ENCODE results near the gene MYPOP. TPM values are rescaled to one million over a fixed set of nuclear protein-coding genes. Genes with fewer than 3 reads are reported as not detected.

MYPOP gene
- total RNA-seq, 1 experiment from 2014 or later, result 11.1 TPM

DNA sequence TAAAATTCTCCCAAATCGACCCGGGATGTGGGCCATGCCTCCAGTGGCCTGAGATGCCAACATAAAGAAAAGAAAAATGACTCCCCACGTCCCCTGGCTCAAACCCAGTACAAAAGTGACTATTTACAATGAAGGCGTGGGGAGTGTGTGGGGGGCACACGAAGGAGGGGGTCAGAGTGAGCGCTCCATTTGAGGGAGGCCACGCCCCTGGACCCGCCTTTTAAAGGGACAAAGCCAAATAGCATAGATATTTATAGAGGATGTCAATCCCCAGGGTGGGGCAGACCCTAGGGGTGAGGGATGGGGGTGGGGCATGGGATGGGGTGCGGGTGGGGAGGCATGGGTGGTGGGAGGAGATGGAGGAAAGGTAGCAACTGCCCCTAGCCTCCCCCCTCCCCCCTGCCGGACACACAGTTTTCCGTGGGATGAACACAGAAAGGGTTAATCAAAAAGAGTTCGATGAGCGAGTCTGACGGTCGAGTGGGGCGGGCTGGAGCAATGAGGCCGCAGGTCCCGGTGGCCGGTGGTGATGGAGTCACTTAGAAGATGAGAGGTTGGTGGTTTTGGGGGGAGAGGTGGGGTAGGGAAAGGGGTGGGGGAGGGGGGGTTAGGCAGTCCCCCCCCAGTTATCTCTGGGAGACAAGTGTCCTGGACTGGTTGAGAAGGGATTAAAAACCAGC, 32.3 kb upstream of the MYPOP start:
- TF ChIP-seq SIN3A (IDR thresholded peaks at IDR 0.05; ENCODE audit: borderline replicate concordance, insufficient read depth, low read depth, low read length), result no peak
- no TSS peak for BruUV-seq (replicated peaks)
- CTCF ChIA-PET, result no interaction called here

DNA sequence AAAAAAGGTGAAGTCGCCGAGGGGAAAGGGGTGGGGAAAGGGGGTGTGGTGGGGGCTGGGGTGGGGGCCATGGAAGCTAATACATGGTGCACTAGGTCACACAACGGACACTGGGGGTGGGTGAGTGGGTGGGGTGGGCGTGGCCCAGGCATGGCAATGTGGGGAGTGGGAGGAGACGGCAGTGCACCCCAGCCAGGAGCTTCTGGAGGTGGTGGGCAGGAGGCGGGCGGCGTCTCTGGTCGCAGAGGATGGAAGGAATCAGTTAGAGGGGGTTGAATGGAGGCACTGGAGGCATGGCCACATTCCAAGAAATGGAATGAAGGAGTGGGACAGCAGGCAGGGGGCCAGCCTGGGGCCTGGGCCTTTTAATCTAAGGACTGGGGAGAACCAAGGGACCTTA, 31.3 kb upstream of the MYPOP start:
- no peak overlapping the region for H3K27ac ChIP-seq (ENCODE audit: low read length)
- no peak for TF ChIP-seq SIN3A (IDR thresholded peaks at IDR 0.05; ENCODE audit: borderline replicate concordance, insufficient read depth, low read depth, low read length)
- TF ChIP-seq TCF7L2 (IDR thresholded peaks at IDR 0.05; ENCODE audit: low read depth, low read length), result no peak
- TF ChIP-seq, protein P1, sequence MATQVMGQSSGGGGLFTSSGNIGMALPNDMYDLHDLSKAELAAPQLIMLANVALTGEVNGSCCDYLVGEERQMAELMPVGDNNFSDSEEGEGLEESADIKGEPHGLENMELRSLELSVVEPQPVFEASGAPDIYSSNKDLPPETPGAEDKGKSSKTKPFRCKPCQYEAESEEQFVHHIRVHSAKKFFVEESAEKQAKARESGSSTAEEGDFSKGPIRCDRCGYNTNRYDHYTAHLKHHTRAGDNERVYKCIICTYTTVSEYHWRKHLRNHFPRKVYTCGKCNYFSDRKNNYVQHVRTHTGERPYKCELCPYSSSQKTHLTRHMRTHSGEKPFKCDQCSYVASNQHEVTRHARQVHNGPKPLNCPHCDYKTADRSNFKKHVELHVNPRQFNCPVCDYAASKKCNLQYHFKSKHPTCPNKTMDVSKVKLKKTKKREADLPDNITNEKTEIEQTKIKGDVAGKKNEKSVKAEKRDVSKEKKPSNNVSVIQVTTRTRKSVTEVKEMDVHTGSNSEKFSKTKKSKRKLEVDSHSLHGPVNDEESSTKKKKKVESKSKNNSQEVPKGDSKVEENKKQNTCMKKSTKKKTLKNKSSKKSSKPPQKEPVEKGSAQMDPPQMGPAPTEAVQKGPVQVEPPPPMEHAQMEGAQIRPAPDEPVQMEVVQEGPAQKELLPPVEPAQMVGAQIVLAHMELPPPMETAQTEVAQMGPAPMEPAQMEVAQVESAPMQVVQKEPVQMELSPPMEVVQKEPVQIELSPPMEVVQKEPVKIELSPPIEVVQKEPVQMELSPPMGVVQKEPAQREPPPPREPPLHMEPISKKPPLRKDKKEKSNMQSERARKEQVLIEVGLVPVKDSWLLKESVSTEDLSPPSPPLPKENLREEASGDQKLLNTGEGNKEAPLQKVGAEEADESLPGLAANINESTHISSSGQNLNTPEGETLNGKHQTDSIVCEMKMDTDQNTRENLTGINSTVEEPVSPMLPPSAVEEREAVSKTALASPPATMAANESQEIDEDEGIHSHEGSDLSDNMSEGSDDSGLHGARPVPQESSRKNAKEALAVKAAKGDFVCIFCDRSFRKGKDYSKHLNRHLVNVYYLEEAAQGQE (IDR thresholded peaks at IDR 0.05; ENCODE audit: insufficient read depth in 1 of 2, low read depth in 2 of 2, low read length in 1 of 2), result no peak

More for the DNA sequence above, 32.3 kb upstream of the MYPOP start:
- in situ Hi-C loops (cut with HindIII; ENCODE audit: low pct_unique_long_range_greater_than_20kb, low sequenced_read_pairs) (no loop called here), intact Hi-C loops (cut with micrococcal nuclease; ENCODE audit: unreplicated experiment) (no loop called here)
- no peak overlapping the region for H3K27ac ChIP-seq (ENCODE audit: low read length)
- ATAC-seq, result no peak
- no peak for DNase-seq (ENCODE audit: low read depth, low spot score)
- H3K36me3 ChIP-seq (ENCODE audit: control insufficient read depth, insufficient read depth, low read length), result no peaks in the 10 kb centered on the region
- POLR2A ChIA-PET, result no interaction called here
- H3K4me1 ChIP-seq (ENCODE audit: control insufficient read depth, insufficient read depth, low read length), result 0 out of 2 replicates have a peak, but pooled peaks cover 3% of the 10 kb centered on the region
- H3K4me3 ChIP-seq (ENCODE audit: low read depth in 2 of 2, low read length in 2 of 2), result no peak overlapping the region
- no peaks in the 10 kb centered on the region; the same call in 1 of the 2 replicates for H3K27me3 ChIP-seq (ENCODE audit: control insufficient read depth, insufficient read depth, low read length)
- no peaks in the 10 kb centered on the region for H3K9me3 ChIP-seq (ENCODE audit: control insufficient read depth, insufficient read depth, low read depth, low read length)

GRCh38 chr19:45931055-45931454, 28.6 kb upstream of the MYPOP start:
- no peak for TF ChIP-seq SIN3A (IDR thresholded peaks at IDR 0.05; ENCODE audit: borderline replicate concordance, insufficient read depth, low read depth, low read length)
- TF ChIP-seq, protein P1 (IDR thresholded peaks at IDR 0.05; ENCODE audit: insufficient read depth in 1 of 2, low read depth in 2 of 2, low read length in 1 of 2), result no peak
- TF ChIP-seq, protein P2, sequence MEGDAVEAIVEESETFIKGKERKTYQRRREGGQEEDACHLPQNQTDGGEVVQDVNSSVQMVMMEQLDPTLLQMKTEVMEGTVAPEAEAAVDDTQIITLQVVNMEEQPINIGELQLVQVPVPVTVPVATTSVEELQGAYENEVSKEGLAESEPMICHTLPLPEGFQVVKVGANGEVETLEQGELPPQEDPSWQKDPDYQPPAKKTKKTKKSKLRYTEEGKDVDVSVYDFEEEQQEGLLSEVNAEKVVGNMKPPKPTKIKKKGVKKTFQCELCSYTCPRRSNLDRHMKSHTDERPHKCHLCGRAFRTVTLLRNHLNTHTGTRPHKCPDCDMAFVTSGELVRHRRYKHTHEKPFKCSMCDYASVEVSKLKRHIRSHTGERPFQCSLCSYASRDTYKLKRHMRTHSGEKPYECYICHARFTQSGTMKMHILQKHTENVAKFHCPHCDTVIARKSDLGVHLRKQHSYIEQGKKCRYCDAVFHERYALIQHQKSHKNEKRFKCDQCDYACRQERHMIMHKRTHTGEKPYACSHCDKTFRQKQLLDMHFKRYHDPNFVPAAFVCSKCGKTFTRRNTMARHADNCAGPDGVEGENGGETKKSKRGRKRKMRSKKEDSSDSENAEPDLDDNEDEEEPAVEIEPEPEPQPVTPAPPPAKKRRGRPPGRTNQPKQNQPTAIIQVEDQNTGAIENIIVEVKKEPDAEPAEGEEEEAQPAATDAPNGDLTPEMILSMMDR (IDR thresholded peaks at IDR 0.05), result no peak
- no peak for TF ChIP-seq POLR2AphosphoS5 (IDR thresholded peaks at IDR 0.05; ENCODE audit: low read depth, low read length)
- no peak for TF ChIP-seq TCF7L2 (IDR thresholded peaks at IDR 0.05; ENCODE audit: low read depth, low read length)
- no TSS peak for BruUV-seq (replicated peaks)
- H3K27me3 ChIP-seq (ENCODE audit: control insufficient read depth, insufficient read depth, low read length), result no peaks in the 10 kb centered on the region; the same call in 1 of the 2 replicates
- no peak for DNase-seq (ENCODE audit: low read depth, low spot score)
- ChIA-PET CTCF (no interaction called here), POLR2A (no interaction called here)
- ATAC-seq, result no peak
- H3K4me1 ChIP-seq (ENCODE audit: control insufficient read depth, insufficient read depth, low read length), result 0 out of 2 replicates have a peak, but pooled peaks cover 6% of the 10 kb centered on the region
- in situ Hi-C loops (cut with HindIII; ENCODE audit: low pct_unique_long_range_greater_than_20kb, low sequenced_read_pairs) (no loop called here), intact Hi-C loops (cut with micrococcal nuclease; ENCODE audit: unreplicated experiment) (no loop called here)
- no peak overlapping the region for H3K4me3 ChIP-seq (ENCODE audit: low read depth in 2 of 2, low read length in 2 of 2)
- no peaks in the 10 kb centered on the region for H3K36me3 ChIP-seq (ENCODE audit: control insufficient read depth, insufficient read depth, low read length)
- no peaks in the 10 kb centered on the region for H3K9me3 ChIP-seq (ENCODE audit: control insufficient read depth, insufficient read depth, low read depth, low read length)
- H3K27ac ChIP-seq (ENCODE audit: low read length), result no peak overlapping the region

More for the DNA sequence above, 31.3 kb upstream of the MYPOP start:
- Histone ChIP-seq H3K9me3 (ENCODE audit: control insufficient read depth, insufficient read depth, low read depth, low read length) (no peaks in the 10 kb centered on the region), H3K4me1 (ENCODE audit: control insufficient read depth, insufficient read depth, low read length) (0 out of 2 replicates have a peak, but pooled peaks cover 3% of the 10 kb centered on the region), H3K36me3 (ENCODE audit: control insufficient read depth, insufficient read depth, low read length) (no peaks in the 10 kb centered on the region), H3K4me3 (ENCODE audit: low read depth in 2 of 2, low read length in 2 of 2) (no peak overlapping the region), H3K27me3 (ENCODE audit: control insufficient read depth, insufficient read depth, low read length) (no peaks in the 10 kb centered on the region; the same call in 1 of the 2 replicates)
- intact Hi-C loops (cut with micrococcal nuclease; ENCODE audit: unreplicated experiment) (no loop called here), in situ Hi-C loops (cut with HindIII; ENCODE audit: low pct_unique_long_range_greater_than_20kb, low sequenced_read_pairs) (no loop called here)
- ChIA-PET POLR2A (no interaction called here), CTCF (no interaction called here)
- no TSS peak for BruUV-seq (replicated peaks)
- DNase-seq (ENCODE audit: low read depth, low spot score) (no peak), ATAC-seq (no peak)

Data from Panc1 (cell line).